CD4-positive, alpha-beta T cell treated with Interferon alpha-2 for 1 hour (primary cell): ENCODE results near the gene SEC24A.
"Not testable (repeated sequence)": the region's sequence is repeated elsewhere in the genome, so short reads cannot be mapped to it uniquely, and the experiment has no call there.

Source experiments
- DNase-seq, 2 donors: peaks; one replicate each; pipeline ENCODE4 v3.0.0-alpha.2; 2020 to 2022

SEC24A gene

DNA sequence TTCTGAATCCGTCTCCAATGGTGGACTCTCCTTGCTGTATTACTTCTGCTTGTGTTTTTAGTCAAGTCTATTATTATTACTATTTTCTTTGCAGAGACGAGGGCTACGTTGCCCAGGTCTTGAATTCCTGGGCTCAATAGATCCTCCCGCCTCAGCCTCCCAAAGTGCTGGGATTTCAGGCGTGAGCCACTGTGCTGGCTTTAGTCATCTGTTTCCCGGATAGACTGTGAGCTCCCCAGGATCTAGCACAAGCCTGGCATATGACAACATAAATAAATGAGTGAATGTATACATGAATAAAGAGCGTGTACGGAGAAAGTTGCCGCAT lies 109.6 kb downstream of the SEC24A start:
- DNase-seq = no peak

DNA sequence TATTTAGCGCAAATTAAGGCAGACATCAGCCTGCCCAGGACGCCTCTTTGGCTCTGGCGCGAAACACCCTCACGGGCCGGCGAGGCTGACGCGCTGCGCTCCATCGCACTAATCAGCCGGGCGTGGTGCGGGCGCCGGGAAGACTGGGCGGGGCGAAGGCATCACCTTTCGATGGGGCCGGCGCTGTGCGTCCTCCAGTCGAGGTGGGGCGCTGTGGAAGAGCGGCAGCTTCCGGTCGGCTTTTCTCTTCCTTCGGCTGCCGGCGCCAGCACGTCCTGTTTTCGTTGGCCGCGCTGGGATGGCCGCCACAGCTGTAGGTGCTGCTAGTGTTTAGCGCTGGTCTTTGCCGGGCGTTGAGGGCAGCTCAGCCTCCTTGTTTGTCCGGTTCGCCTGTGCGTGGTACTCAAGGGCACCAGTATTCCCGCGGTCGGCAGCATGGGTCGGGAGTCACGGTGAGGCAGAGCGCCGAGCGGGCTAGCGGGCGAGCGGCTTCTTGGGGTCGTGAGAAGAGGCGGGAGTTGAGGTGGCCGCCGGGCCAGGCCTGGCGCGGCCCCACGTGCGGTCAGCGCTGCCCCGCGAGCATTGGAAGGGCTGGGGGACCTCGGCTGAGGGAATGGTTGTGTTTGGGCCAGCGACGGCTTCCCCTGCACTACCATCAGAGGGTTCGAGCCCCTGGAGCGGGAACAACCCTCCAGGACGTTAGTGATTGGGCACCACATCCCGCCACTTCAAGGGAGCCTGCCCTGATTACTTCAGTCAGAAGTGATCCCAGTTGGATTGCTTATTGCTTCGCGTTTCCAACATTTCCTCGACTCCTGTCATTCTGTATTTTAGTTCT lies 110.1 kb downstream of the SEC24A start, which contains the start of gene DDX46:
Gene DDX46, plus strand, starts transcription at position 276 of the 838 bp plus-strand sequence. Its CDS starts 160 bp downstream, at position 436.
- DNase-seq = peak; percentile 90 to 95

DNA sequence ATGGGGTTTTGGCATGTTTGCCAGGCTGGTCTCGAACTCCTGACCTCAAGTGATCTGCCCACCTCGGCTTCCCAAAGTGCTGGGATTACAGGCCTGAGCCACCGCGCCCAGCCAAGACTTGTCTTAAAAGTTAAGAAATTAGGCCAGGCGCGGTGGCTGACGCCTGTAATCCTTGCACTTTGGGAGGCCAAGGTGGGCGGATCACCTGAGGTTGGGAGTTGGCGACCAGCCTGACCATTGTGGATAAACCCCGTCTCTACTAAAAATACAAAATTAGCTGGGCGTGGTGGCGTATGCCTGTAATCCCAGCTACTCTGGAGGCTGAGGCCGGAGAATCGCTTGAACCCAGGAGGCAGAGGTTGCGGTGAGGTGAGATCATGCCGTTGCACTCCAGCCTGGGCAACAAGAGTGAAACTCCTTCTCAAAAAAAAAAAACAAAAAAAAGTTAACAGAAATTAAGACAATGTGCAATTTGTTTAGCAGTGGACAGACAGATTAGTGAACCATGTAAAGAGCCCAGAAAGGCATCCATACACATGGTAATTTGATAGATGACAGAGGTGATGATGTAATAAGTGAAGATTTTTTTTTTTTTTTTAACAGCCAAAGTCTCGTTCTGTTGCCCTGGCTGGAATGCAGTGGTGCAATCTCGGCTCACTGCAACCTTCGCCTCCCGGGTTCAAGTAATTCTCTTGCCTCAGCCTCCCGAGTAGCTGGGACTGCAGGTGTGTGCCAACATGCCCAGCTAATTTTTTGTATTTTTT lies 119.1 kb downstream of the SEC24A start:
- not testable (repeated sequence) for DNase-seq

GRCh38 chr5:134769206-134769605 lies 120.6 kb downstream of the SEC24A start:
- DNase-seq = no peak

- no peak for DNase-seq
These were observed 124.0 kb downstream of the SEC24A start for GRCh38 chr5:134772461-134773125.

- no peak for DNase-seq
These were observed 128.8 kb downstream of the SEC24A start for GRCh38 chr5:134777366-134777765.
